GM21360 (cell line): ENCODE measurements around the gene GSG1L.

Experiments used
- ATAC-seq: cut with Tn5 transposase; IDR thresholded peaks from one replicate; pipeline ENCODE4 v1.9.1; 2021; ENCODE audit warnings: mild to moderate bottlenecking, moderate library complexity; ENCODE audit not compliant: unreplicated experiment

GSG1L gene

DNA sequence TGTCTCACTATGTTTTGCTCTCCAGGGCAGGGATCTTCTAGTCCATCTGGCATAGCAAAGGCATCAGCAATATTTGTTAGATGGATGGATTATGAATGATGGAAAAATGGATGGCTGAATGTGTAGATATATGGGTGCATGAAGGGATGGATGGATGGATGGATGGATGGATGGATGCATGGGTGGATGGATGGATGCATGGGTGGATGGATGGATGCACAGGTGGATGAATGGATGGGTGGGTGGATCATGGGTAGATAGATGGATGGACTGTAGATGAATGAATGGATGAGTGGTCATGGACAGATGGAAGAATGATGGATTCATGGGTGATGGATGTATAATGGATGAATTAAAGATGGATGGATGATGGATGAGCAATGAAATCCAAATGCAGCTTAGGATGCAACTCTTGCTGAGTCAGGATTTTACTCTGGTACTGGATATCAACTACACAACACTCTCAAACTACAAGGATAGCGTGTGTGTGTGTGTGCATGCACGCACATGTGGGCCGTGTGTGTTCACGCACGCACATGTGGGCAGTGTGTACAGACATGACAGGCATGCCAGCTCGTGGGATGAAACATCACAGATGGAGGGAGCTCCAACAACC, 34.0 kb downstream of the GSG1L start:
- no peak for ATAC-seq

- no peak for ATAC-seq
Observed at GRCh38 chr16:28027055-28027454, 36.5 kb downstream of the GSG1L start.

GRCh38 chr16:28025631-28026030, 37.9 kb downstream of the GSG1L start:
- no peak for ATAC-seq

- no peak for ATAC-seq
Observed at GRCh38 chr16:28019218-28019617, 44.3 kb downstream of the GSG1L start.

GRCh38 chr16:28014851-28015250, 48.7 kb downstream of the GSG1L start:
- ATAC-seq: no peak

DNA sequence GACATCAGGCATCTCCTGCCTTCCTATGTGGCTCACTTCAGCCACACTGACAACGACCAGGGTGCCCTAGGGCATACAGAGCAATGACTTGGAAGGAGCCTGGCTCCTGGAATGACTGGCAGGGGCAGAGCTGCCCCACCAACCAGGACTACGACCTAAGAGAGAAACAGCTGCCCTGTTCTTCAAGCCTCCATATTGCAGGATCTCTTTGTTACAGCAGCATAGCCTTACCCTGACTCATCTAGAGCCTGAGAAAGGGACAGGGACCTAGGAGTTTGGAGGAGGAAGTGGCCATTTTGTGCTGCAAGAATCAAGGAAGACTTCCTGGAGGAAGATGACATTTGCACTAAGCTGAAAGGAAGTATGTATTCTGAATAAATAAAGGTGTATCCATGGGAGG, 49.6 kb downstream of the GSG1L start:
- ATAC-seq: no peak

GRCh38 chr16:28013392-28013791, 50.1 kb downstream of the GSG1L start:
- ATAC-seq: no peak

DNA sequence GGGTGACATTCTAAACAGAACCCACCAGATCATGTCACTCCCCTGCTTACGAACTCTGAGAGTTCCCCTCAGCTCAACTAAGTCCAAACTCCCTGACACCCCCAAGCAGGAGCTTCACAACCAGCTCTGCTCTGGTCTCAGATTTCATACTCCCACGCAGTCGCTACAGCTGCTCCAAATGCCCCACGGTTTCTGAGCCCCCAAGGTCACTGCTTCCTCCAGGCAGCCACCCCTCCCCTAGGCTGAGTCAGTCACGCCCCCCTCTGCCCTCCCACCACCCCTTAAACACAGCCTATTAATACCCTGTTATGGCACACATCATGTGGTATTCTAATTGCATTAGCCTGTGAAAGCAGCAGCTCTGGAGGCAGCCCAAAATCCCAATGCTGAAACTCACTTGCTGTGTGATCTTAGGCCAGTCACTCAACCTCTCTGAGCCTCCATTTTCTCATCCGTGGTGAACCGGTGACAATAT, 51.5 kb downstream of the GSG1L start:
- ATAC-seq: no peak

GRCh38 chr16:28011223-28011622, 52.3 kb downstream of the GSG1L start:
- ATAC-seq: no peak

GRCh38 chr16:28010671-28011070, 52.8 kb downstream of the GSG1L start:
- ATAC-seq: no peak

DNA sequence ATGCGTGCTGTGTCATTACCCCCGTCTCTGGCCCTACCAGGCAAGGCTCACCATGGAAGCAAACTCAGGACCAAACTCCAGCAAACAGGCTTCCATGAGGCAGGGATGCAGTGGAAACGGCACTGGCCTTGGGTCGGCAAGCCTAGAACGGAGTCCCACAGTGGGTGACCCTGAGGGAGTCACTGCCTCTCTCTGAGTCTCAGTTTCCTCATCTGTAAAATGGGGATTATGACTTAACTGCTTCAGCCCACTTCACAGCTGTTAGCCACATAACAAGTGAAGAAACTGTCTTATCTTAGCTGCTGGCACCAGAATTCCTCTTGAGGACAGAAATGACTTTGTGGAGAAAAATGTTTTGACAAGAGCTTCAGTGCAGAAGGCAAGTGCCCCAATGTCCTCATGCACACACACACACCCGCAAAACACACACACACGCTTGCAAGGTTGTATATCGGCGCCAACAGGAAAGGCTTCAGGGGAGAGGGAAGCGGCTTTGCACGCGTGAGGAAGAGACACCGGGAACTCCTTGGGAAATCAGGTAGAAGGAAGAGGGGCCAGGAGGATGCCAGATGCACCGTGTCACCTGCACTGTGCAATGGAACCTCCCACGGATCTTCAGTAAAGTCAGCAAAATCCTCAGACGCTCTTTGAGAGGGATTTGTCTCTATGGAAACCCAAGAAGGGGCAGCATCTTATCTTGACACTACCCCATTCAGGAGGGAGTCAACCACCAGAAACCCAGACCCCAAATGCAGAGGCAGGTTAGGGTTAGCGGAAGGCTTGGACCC, 53.7 kb downstream of the GSG1L start:
- ATAC-seq: no peak

- ATAC-seq: no peak
Observed at GRCh38 chr16:28003923-28004322, 59.6 kb downstream of the GSG1L start.

- no peak for ATAC-seq
Observed at GRCh38 chr16:28003021-28003865, 60.3 kb downstream of the GSG1L start.

- no peak for ATAC-seq
Observed at GRCh38 chr16:28001642-28002041, 61.9 kb downstream of the GSG1L start.

- ATAC-seq: no peak
Observed at GRCh38 chr16:28001184-28001583, 62.3 kb downstream of the GSG1L start.

GRCh38 chr16:28000314-28001169, 63.0 kb downstream of the GSG1L start:
- no peak for ATAC-seq

- no peak for ATAC-seq
Observed at GRCh38 chr16:27999687-28000086, 63.8 kb downstream of the GSG1L start.

- no peak for ATAC-seq
Observed at GRCh38 chr16:27995378-27995777, 68.1 kb downstream of the GSG1L start.

GRCh38 chr16:27994686-27995085, 68.8 kb downstream of the GSG1L start:
- no peak for ATAC-seq

DNA sequence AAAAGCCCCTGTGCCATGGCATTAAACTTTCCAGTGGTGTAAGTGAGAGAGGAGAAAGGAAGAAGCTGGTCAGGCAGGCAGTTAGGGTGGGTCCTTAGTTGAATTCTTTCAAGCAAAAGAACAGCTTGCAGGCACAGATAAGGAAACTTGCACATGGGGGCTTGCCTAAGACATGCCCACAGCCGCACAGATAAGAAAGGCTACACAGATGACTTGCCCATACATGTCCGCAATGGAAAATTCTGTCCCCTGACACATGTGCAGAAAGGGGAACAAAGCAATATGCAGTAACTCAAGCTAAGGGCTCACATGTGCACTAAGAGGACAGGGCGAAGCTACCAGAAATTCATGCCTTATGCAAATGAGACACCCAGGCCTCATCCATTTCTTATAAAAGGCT, 69.9 kb downstream of the GSG1L start:
- no peak for ATAC-seq

GRCh38 chr16:27991876-27992275, 71.6 kb downstream of the GSG1L start:
- no peak for ATAC-seq
